HFFc6 (cell line): Measurements from ENCODE around the gene FAM13A. TPM values are rescaled to one million over a fixed set of nuclear protein-coding genes. Genes with fewer than 3 reads are reported as not detected.
A peak's percentile ranks its signal among the peaks of the same experiment; 100 is the strongest.

Experiments used
- DNase-seq: peaks from one replicate; pipeline ENCODE4 v3.0.0-alpha.2; 2018
- H3K27ac Mint-ChIP-seq: 2 replicates; pipeline ENCODE4 v1.8.0; 2020; ENCODE audit warnings: mild to moderate bottlenecking, mixed read lengths
- H3K27me3 Mint-ChIP-seq: 2 replicates; pipeline ENCODE4 v1.8.0; 2021; ENCODE audit warnings: mild to moderate bottlenecking, moderate library complexity, mixed read lengths; ENCODE audit not compliant: insufficient read depth
- H3K36me3 Mint-ChIP-seq: 2 replicates; pipeline ENCODE4 v1.8.0; 2021; ENCODE audit warnings: low read depth, mixed read lengths
- H3K4me1 Mint-ChIP-seq: 2 replicates; pipeline ENCODE4 v1.8.0; 2020; ENCODE audit warnings: low read depth, mixed read lengths
- H3K4me3 Mint-ChIP-seq: 2 replicates; pipeline ENCODE4 v1.8.0; 2020; ENCODE audit warnings: mild to moderate bottlenecking, moderate library complexity, mixed read lengths
- H3K9me3 Mint-ChIP-seq: 2 replicates; pipeline ENCODE4 v1.8.0; 2020; ENCODE audit warnings: mild to moderate bottlenecking, mixed read lengths
- CTCF ChIP-seq: fragments of 200-600 bp; sonication (generic); IDR thresholded peaks from 2 replicates; pipeline ENCODE4 v1.5.0; 2021; ENCODE audit warnings: antibody characterized with exemption, mild to moderate bottlenecking
- total RNA-seq, 6 experiments: library from RNA; stranded (reverse); fragmentation: NEBNext Ultra II Directional; extraction: Animal tissue kit (Norgen Biotek cat#: 25700); gene quantifications; 2 replicates in 1 of 6; 3 replicates in 5 of 6; pipeline ENCODE4 v1.2.3, GENCODE V29; 2021

Gene FAM13A
- total RNA-seq, 6 experiments from 2014 or later: 8.0 to 11.2 (median 9.7) TPM

- H3K27me3 Mint-ChIP-seq: 0 out of 2 replicates have a peak, but pooled peaks cover 2% of the 10 kb centered on the region
- H3K27ac Mint-ChIP-seq: peak overlapping the region; percentile 42
- no peak for DNase-seq
- peaks cover 2% of the 10 kb centered on the region; the same call in 1 of the 2 replicates for H3K36me3 Mint-ChIP-seq
- H3K4me3 Mint-ChIP-seq: peak overlapping the region; percentile 92
- peaks cover 46% of the 10 kb centered on the region for H3K4me1 Mint-ChIP-seq
- no peak for TF ChIP-seq CTCF
- no peaks in the 10 kb centered on the region for H3K9me3 Mint-ChIP-seq
These were observed 1.6 kb downstream of the FAM13A start for GRCh38 chr4:89055157-89056080.

DNA sequence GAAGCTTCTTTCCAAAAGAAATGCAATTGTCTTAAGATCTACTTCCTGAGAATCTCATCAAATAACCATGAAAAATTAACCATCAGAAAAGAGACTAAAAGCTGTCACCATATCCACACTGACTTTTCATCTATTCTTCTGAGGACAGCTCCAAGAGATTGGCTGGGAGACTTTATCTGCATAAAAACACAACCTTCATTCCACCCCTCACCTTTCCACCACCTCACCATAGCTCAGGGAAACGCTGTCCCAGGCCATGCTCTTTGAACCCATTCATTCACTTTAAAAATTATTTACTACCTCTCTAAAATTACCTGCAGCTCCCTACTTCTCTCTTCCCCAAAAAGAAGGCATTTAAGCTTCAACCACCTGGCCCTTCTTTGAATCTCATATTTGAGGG is 2.4 kb downstream of the FAM13A start:
- Mint-ChIP-seq H3K4me1 (peaks cover 46% of the 10 kb centered on the region), H3K27ac (peak overlapping the region; percentile 42; the same call in 1 of the 2 replicates), H3K36me3 (no peaks in the 10 kb centered on the region), H3K27me3 (0 out of 2 replicates have a peak, but pooled peaks cover 2% of the 10 kb centered on the region), H3K4me3 (peak overlapping the region; percentile 92), H3K9me3 (no peaks in the 10 kb centered on the region)
- DNase-seq: no peak
- no peak for TF ChIP-seq CTCF

DNA sequence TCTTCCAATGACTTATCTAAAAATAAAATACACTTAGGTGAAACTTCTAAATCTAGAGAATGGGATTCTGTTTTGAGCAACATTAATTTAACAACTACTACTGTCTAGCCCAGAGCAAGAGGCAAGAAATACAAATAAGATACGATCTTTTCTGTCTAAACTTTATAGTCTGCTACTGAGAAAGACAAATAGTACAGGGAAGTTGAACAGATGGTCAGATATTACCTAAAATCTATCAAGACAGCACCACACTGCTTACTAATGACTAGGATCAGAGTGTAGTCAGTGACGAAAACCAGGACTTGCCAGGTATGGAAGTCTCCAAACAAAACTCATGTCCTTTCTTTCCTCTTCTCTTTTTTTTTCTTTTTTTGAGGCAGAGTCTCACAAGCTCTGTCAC is 7.1 kb downstream of the FAM13A start:
- Mint-ChIP-seq H3K36me3 (peaks cover 3% of the 10 kb centered on the region; the same call in 1 of the 2 replicates), H3K27ac (no peak overlapping the region)

GRCh38 chr4:89048906-89049601 is 7.9 kb downstream of the FAM13A start:
- Mint-ChIP-seq H3K4me3 (no peak overlapping the region), H3K9me3 (no peaks in the 10 kb centered on the region), H3K27me3 (no peaks in the 10 kb centered on the region), H3K27ac (no peak overlapping the region), H3K36me3 (peaks cover 8% of the 10 kb centered on the region; the same call in 1 of the 2 replicates), H3K4me1 (peaks cover 22% of the 10 kb centered on the region)
- DNase-seq: no peak
- TF ChIP-seq CTCF: no peak

More for the DNA sequence above, 7.1 kb downstream of the FAM13A start:
- no peak for DNase-seq
- no peaks in the 10 kb centered on the region for H3K27me3 Mint-ChIP-seq
- H3K4me3 Mint-ChIP-seq: no peak overlapping the region
- no peak for TF ChIP-seq CTCF
- no peaks in the 10 kb centered on the region for H3K9me3 Mint-ChIP-seq
- peaks cover 30% of the 10 kb centered on the region for H3K4me1 Mint-ChIP-seq

DNA sequence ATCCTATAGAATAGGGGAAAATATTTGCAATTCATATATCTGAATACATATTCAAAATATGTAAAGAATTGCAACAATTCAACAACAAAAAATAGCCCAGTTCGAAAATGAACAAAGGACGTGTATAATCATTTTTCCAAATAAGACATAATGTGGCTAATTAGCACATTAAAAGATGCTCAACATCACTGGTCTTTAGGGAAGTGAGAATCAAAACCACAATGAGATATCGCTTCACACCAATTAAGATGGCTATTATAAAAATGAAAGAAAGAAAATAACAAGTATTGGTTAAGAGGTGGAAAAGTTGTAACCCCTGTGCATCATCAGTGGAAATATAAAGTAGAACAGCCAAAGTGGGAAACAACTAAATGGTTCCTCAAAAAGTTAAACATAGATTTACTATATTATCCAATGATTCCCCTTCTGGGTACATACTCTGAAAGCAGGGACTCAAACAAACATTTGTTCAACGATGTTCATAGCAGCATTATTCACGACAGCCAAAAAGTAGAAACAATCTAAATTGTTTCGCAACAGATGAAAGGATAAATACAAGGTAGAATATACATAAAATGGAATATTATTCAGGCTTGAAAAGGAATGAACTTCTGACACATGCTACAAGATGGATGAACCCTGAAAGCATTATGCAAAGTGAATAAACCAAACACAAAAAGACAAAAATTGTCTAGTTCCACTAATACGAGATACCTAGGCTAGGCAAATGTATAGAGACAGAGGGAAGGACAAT is 12.7 kb downstream of the FAM13A start:
- peaks cover 15% of the 10 kb centered on the region for H3K36me3 Mint-ChIP-seq
- H3K27ac Mint-ChIP-seq: no peak overlapping the region
- H3K4me1 Mint-ChIP-seq: peaks cover 9% of the 10 kb centered on the region
- no peak for DNase-seq
- no peak overlapping the region for H3K4me3 Mint-ChIP-seq
- H3K9me3 Mint-ChIP-seq: no peaks in the 10 kb centered on the region
- no peak for TF ChIP-seq CTCF
- H3K27me3 Mint-ChIP-seq: no peaks in the 10 kb centered on the region
